Esophagus squamous epithelium (tissue), 5 donors: ENCODE results near the gene PIK3R2. TPM values are rescaled to one million over a fixed set of nuclear protein-coding genes. Genes with fewer than 3 reads are reported as not detected.
"Not testable (repeated sequence)": the region's sequence is repeated elsewhere in the genome, so short reads cannot be mapped to it uniquely, and the experiment has no call there.

ENCODE experiments used
- DNase-seq: peaks from one replicate; lab custom pipeline; 2025; lab: John Stamatoyannopoulos, UW
- H3K27ac ChIP-seq, 4 donors: fragments of 200-600 bp; sonication (generic); one replicate each; pipeline ENCODE4 v1.5.1; 2016 to 2019; ENCODE audit warnings: mild to moderate bottlenecking in 1 of 4
- H3K27me3 ChIP-seq, 4 donors: fragments of 200-600 bp; sonication (generic); 1 replicate in 3 of 4; 2 replicates in 1 of 4; pipeline versions ENCODE4 v1.5.1 to v1.6.0; 2017 to 2021; ENCODE audit warnings: antibody characterized with exemption in 1 of 4
- H3K36me3 ChIP-seq, 3 donors: fragments of 200-600 bp; sonication (generic); one replicate each; pipeline ENCODE4 v1.5.1; 2016 to 2019
- H3K4me1 ChIP-seq, 3 donors: fragments of 200-600 bp; sonication (generic); one replicate each; pipeline ENCODE4 v1.5.1; 2017 to 2019
- H3K4me3 ChIP-seq, 4 donors: fragments of 200-600 bp; sonication (generic); 1 replicate in 3 of 4; 2 replicates in 1 of 4; pipeline ENCODE4 v1.5.1; 2016 to 2019; ENCODE audit warnings: mild to moderate bottlenecking in 2 of 4, moderate library complexity in 1 of 4
- H3K9me3 ChIP-seq, 3 donors: fragments of 200-600 bp; sonication (generic); one replicate each; pipeline ENCODE4 v1.5.1; 2016 to 2019
- CTCF ChIP-seq, 6 experiments: fragments of 450-650 bp in 4 of 6; fragments of 200-600 bp in 2 of 6; sonication (generic) in 2 of 6; IDR thresholded peaks; one replicate each; pipeline ENCODE4 v1.5.1; 2016 to 2019; ENCODE audit warnings: antibody characterized with exemption in 6 of 6, mild to moderate bottlenecking in 4 of 6, moderate library complexity in 4 of 6
- POLR2A ChIP-seq, 4 donors: fragments of 450-650 bp; IDR thresholded peaks; one replicate each; pipeline ENCODE4 v1.6.1; 2017; ENCODE audit warnings: antibody characterized with exemption in 4 of 4, mild to moderate bottlenecking in 4 of 4, moderate library complexity in 3 of 4
- WGBS, 2 donors: methylation state at CpG; one replicate each; pipeline ENCODE4 v1.1.5; 2018; 5-methylcytosine and 5-hydroxymethylcytosine counted together
- intact Hi-C: fragments of 100-400 bp; cut with DNase I; formaldehyde crosslinking; loops from one replicate; pipeline ENCODE4 v1.15.0; 2022
- total RNA-seq, 4 donors: library from RNA; depleted of rRNA; stranded (reverse); fragments of >200 nt; gene quantifications; one replicate each; pipeline ENCODE4 v1.1.0, GENCODE V29; 2016
- donor health status: DM: yes; HTN: yes; CAD: no.

PIK3R2 gene
- total RNA-seq, 4 donors from 2014 or later: 20.4 to 42.1 (median 29.1) TPM

- peak overlapping the region; percentile 77 to 97 (median 84) for H3K27ac ChIP-seq
- H3K27me3 ChIP-seq: no peaks in the 10 kb centered on the region
- TF ChIP-seq CTCF (IDR thresholded peaks at IDR 0.05) (no peak), POLR2A (IDR thresholded peaks at IDR 0.05) (no peak)
- H3K9me3 ChIP-seq: no peaks in the 10 kb centered on the region
- WGBS, 2 donors: 7 to 13% methylated on average over 8 to 11 of the region's 22 CpGs
- peak overlapping the region in 2 of 4 donors; percentile 9 to 10 for H3K4me3 ChIP-seq
- H3K36me3 ChIP-seq: peaks cover 0 to 15% (median 0%) of the 10 kb centered on the region in 3 donors
- peaks cover 54 to 95% (median 67%) of the 10 kb centered on the region in 3 donors for H3K4me1 ChIP-seq
- DNase-seq: no peak
- intact Hi-C loops: loop anchor here (5.0 kb wide), 1 partner anchor 45 kb away; no protein-coding TSS in a partner anchor
Measured at GRCh38 chr19:18156841-18157464, 4.0 kb downstream of the PIK3R2 start.

GRCh38 chr19:18157465-18158063, 4.6 kb downstream of the PIK3R2 start:
- intact Hi-C loops: loop anchor here (5.0 kb wide), 1 partner anchor 45 kb away; no protein-coding TSS in a partner anchor
- peaks cover 0 to 21% (median 0%) of the 10 kb centered on the region in 3 donors for H3K36me3 ChIP-seq
- peaks cover 53 to 91% (median 65%) of the 10 kb centered on the region in 3 donors for H3K4me1 ChIP-seq
- no peaks in the 10 kb centered on the region for H3K27me3 ChIP-seq
- WGBS, 2 donors: 36 to 58% methylated on average over 5 to 7 of the region's 18 CpGs
- no peaks in the 10 kb centered on the region for H3K9me3 ChIP-seq
- TF ChIP-seq POLR2A (IDR thresholded peaks at IDR 0.05) (no peak), CTCF (IDR thresholded peaks at IDR 0.05) (no peak)
- peak overlapping the region; percentile 77 to 97 (median 84) for H3K27ac ChIP-seq
- H3K4me3 ChIP-seq: peak overlapping the region in 2 of 4 donors; percentile 9 to 10
- DNase-seq: no peak

GRCh38 chr19:18158467-18158866, 5.5 kb downstream of the PIK3R2 start:
- peaks cover 53 to 87% (median 65%) of the 10 kb centered on the region in 3 donors for H3K4me1 ChIP-seq
- peak overlapping the region in 2 of 4 donors; percentile 90 to 97 for H3K27ac ChIP-seq
- TF ChIP-seq POLR2A (IDR thresholded peaks at IDR 0.05) (no peak), CTCF (IDR thresholded peaks at IDR 0.05) (no peak)
- no peak for DNase-seq
- H3K9me3 ChIP-seq: no peaks in the 10 kb centered on the region
- peaks cover 0 to 30% (median 8%) of the 10 kb centered on the region in 3 donors for H3K36me3 ChIP-seq
- H3K4me3 ChIP-seq: no peak overlapping the region
- intact Hi-C loops: loop anchor here (5.0 kb wide), 1 partner anchor 46 kb away; no protein-coding TSS in a partner anchor
- H3K27me3 ChIP-seq: no peaks in the 10 kb centered on the region
- WGBS, 2 donors: 63 to 70% methylated on average over 4 of the region's 4 CpGs

GRCh38 chr19:18159059-18159616, 6.2 kb downstream of the PIK3R2 start:
- intact Hi-C loops: loop anchor here (5.0 kb wide), 1 partner anchor 47 kb away; no protein-coding TSS in a partner anchor

GRCh38 chr19:18159810-18160209, 6.8 kb downstream of the PIK3R2 start:
- Histone ChIP-seq H3K36me3 (peaks cover 0 to 43% (median 16%) of the 10 kb centered on the region in 3 donors), H3K4me1 (peaks cover 42 to 73% (median 54%) of the 10 kb centered on the region in 3 donors), H3K27me3 (no peaks in the 10 kb centered on the region), H3K4me3 (no peak overlapping the region), H3K27ac (peak overlapping the region in 2 of 4 donors; percentile 81 to 87), H3K9me3 (no peaks in the 10 kb centered on the region)
- no peak for DNase-seq
- intact Hi-C loops: loop anchor here (5.0 kb wide), 1 partner anchor 48 kb away; no protein-coding TSS in a partner anchor
- 77 to 89% methylated on average over 8 to 10 of the region's 10 CpGs for WGBS, 2 donors
- TF ChIP-seq POLR2A (IDR thresholded peaks at IDR 0.05): no peak
- no peak for TF ChIP-seq CTCF (IDR thresholded peaks at IDR 0.05)

More at GRCh38 chr19:18159059-18159616, 6.2 kb downstream of the PIK3R2 start:
- Histone ChIP-seq H3K4me1 (peaks cover 46 to 80% (median 59%) of the 10 kb centered on the region in 3 donors), H3K36me3 (peaks cover 0 to 36% (median 15%) of the 10 kb centered on the region in 3 donors), H3K27ac (peak overlapping the region in 1 of 4 donors; percentile 90)
- DNase-seq, H3K27me3 ChIP-seq, H3K4me3 ChIP-seq, H3K9me3 ChIP-seq: not testable (repeated sequence)
- 81 to 85% methylated on average over 4 to 6 of the region's 6 CpGs for whole genome bisulfite sequencing, 2 donors
